HT1080 (cell line): ENCODE results near the gene RADX. TPM values are rescaled to one million over a fixed set of nuclear protein-coding genes. Genes with fewer than 3 reads are reported as not detected.
A peak's percentile ranks its signal among the peaks of the same experiment; 100 is the strongest.
"Not testable (repeated sequence)": the region's sequence is repeated elsewhere in the genome, so short reads cannot be mapped to it uniquely, and the experiment has no call there.

ENCODE experiments used
- DNase-seq: peaks from one replicate; pipeline ENCODE4 v3.0.0-alpha.2; 2015; ENCODE audit warnings: low read depth
- polyA plus RNA-seq, 2 experiments: library from polyadenylated mRNA; depleted of rRNA; stranded (reverse); fragments of >200 nt; gene quantifications; 2 replicates each; pipeline ENCODE4 v1.2.3, GENCODE V29; 2015
- total RNA-seq: library from RNA; depleted of rRNA; stranded (reverse); fragments of >200 nt; shearing (Covaris generic); gene quantifications from 2 replicates; pipeline ENCODE4 v1.2.3, GENCODE V29; 2014; rRNA removed

The RADX gene
- 4.2 and 5.9 TPM in 2 replicates for total RNA-seq
- polyA plus RNA-seq (2015; cell fraction: cytosol; rRNA removed): 2.8 and 3.5 TPM in 2 replicates
- 19.2 and 24.8 TPM in 2 replicates for polyA plus RNA-seq (2015; cell fraction: nucleus; rRNA removed)

GRCh38 chrX:106611679-106612392, at the start of gene RADX:
RADX (plus strand) TSS chrX:106611978; CDS start chrX:106612081, 103 bp downstream.
- peak; percentile 87 for DNase-seq

GRCh38 chrX:106564986-106565385, 46.8 kb upstream of the RADX start:
- no peak for DNase-seq

- DNase-seq: no peak
Observed at GRCh38 chrX:106566362-106566761, 45.4 kb upstream of the RADX start.

GRCh38 chrX:106581856-106582255, 29.9 kb upstream of the RADX start:
- DNase-seq: no peak

- DNase-seq: no peak
Observed at GRCh38 chrX:106585478-106585877, 26.3 kb upstream of the RADX start.

- DNase-seq: no peak
Observed at GRCh38 chrX:106588801-106589200, 23.0 kb upstream of the RADX start.

GRCh38 chrX:106599411-106599810, 12.4 kb upstream of the RADX start:
- no peak for DNase-seq

GRCh38 chrX:106606571-106606970, 5.2 kb upstream of the RADX start:
- DNase-seq: peak; percentile 38

- no peak for DNase-seq
Observed at GRCh38 chrX:106608016-106608415, 3.8 kb upstream of the RADX start.

GRCh38 chrX:106611317-106611678, 480 bp upstream of the RADX start:
- no peak for DNase-seq

GRCh38 chrX:106612393-106612763, 600 bp downstream of the RADX start:
- no peak for DNase-seq

- no peak for DNase-seq
Observed at GRCh38 chrX:106613277-106613676, 1.5 kb downstream of the RADX start.

- no peak for DNase-seq
Observed at GRCh38 chrX:106615041-106615440, 3.3 kb downstream of the RADX start.

GRCh38 chrX:106619797-106620196, 8.0 kb downstream of the RADX start:
- DNase-seq: no peak

- DNase-seq: no peak
Observed at GRCh38 chrX:106621836-106622235, 10.1 kb downstream of the RADX start.

GRCh38 chrX:106626789-106627188, 15.0 kb downstream of the RADX start:
- DNase-seq: no peak

GRCh38 chrX:106631615-106632014, 19.8 kb downstream of the RADX start:
- no peak for DNase-seq

- DNase-seq: no peak
Observed at GRCh38 chrX:106649523-106650428, 38.0 kb downstream of the RADX start.

GRCh38 chrX:106653625-106654024, 41.8 kb downstream of the RADX start:
- not testable (repeated sequence) for DNase-seq

GRCh38 chrX:106670631-106671030, 58.9 kb downstream of the RADX start:
- DNase-seq: peak; percentile 1

- no peak for DNase-seq
Observed at GRCh38 chrX:106672527-106672926, 60.7 kb downstream of the RADX start.

GRCh38 chrX:106680716-106681115, 68.9 kb downstream of the RADX start:
- DNase-seq: no peak
